Upper lobe of right lung (tissue), 1 donor: ENCODE data around the gene EFNB1. TPM values are rescaled to one million over a fixed set of nuclear protein-coding genes. Genes with fewer than 3 reads are reported as not detected.

Source experiments
- ATAC-seq: fragments of 200-7000 bp; cut with Tn5 transposase; one replicate; pipeline ENCODE4 v1.9.1; 2020; ENCODE audit warnings: mild to moderate bottlenecking, moderate library complexity
- DNase-seq: peaks from one replicate; pipeline ENCODE4 v3.0.0-alpha.2; 2020
- H3K27ac ChIP-seq: fragments of 200-600 bp; one replicate; pipeline ENCODE4 v1.8.0; 2022
- H3K27me3 ChIP-seq: fragments of 200-600 bp; one replicate; pipeline ENCODE4 v1.8.0; 2022; ENCODE audit warnings: mild to moderate bottlenecking
- H3K36me3 ChIP-seq: fragments of 200-600 bp; one replicate; pipeline ENCODE4 v1.8.0; 2022
- H3K4me1 ChIP-seq: fragments of 200-600 bp; one replicate; pipeline ENCODE4 v1.8.0; 2022
- H3K4me3 ChIP-seq: fragments of 200-600 bp; one replicate; pipeline ENCODE4 v1.8.0; 2022; ENCODE audit warnings: mild to moderate bottlenecking
- H3K9me3 ChIP-seq: fragments of 200-600 bp; one replicate; pipeline ENCODE4 v1.8.0; 2022
- intact Hi-C: fragments of 100-400 bp; cut with DNase I; formaldehyde crosslinking; loops from one replicate; pipeline ENCODE4 v1.11.0; 2022
- total RNA-seq: library from RNA; stranded (reverse); fragmentation: NEBNext Ultra II Directional; extraction: Animal tissue kit (Norgen Biotek cat#: 25700); gene quantifications from one replicate; pipeline ENCODE4 v1.2.1, GENCODE V29; 2021
- TF ChIP-seq, protein P1 (sequence below): fragments of 200-600 bp; IDR thresholded peaks from one replicate; pipeline ENCODE4 v1.8.0; 2022; ENCODE audit warnings: antibody characterized with exemption
- donor health status: DM: no; HTN: yes; CAD: no; lungs with severe emphysema.

The EFNB1 gene
- total RNA-seq, 1 donor from 2014 or later = 29.0 TPM

DNA sequence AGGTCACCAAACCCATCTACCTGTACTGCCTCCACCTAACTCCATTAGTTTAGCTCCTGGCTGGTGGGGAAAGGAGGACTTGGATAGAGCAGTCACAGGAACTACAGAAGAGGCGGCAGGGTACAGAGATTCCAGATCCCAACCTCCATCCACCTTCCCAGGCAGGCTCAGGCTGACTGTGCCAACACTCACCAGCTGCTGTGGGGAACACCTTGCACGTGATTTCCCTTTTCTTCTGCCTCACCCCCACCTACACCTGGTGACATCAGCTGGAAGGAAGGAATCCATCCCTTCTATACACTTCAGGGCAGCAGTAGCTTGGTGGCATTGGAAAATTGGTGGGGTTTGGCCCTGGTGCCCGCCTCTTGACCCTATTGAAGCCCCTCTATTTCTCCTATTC, 41.5 kb downstream of the EFNB1 start:
- intact Hi-C loops = no loop called here
- TF ChIP-seq, protein P1, sequence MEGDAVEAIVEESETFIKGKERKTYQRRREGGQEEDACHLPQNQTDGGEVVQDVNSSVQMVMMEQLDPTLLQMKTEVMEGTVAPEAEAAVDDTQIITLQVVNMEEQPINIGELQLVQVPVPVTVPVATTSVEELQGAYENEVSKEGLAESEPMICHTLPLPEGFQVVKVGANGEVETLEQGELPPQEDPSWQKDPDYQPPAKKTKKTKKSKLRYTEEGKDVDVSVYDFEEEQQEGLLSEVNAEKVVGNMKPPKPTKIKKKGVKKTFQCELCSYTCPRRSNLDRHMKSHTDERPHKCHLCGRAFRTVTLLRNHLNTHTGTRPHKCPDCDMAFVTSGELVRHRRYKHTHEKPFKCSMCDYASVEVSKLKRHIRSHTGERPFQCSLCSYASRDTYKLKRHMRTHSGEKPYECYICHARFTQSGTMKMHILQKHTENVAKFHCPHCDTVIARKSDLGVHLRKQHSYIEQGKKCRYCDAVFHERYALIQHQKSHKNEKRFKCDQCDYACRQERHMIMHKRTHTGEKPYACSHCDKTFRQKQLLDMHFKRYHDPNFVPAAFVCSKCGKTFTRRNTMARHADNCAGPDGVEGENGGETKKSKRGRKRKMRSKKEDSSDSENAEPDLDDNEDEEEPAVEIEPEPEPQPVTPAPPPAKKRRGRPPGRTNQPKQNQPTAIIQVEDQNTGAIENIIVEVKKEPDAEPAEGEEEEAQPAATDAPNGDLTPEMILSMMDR = no peak
- H3K36me3 ChIP-seq = no peaks in the 10 kb centered on the region
- DNase-seq = no peak
- no peak overlapping the region for H3K27ac ChIP-seq
- no peaks in the 10 kb centered on the region for H3K4me1 ChIP-seq
- no peaks in the 10 kb centered on the region for H3K9me3 ChIP-seq
- ATAC-seq = no peak
- no peak overlapping the region for H3K4me3 ChIP-seq
- no peaks in the 10 kb centered on the region for H3K27me3 ChIP-seq

DNA sequence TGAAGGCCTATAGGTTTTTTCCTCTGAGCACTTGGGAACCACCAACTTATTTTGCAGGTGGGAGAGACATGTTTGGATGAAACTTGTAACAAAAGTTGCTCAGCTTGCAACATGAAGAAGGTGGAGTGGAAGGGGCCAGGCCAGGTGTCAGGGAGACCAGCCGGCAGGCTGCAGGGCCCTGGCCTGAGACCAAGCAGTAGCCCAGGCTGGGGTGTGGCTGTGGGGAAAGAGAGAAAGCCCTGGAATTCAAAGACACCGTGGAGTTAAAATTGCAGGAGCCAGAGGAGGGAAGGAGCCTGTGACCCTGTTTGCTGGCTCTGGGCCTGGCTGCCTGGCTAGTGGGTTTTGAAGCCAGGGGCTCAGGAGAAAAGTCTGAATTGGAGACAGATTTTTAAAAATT, 43.4 kb downstream of the EFNB1 start:
- Histone ChIP-seq H3K27ac (no peak overlapping the region), H3K9me3 (no peaks in the 10 kb centered on the region), H3K27me3 (no peaks in the 10 kb centered on the region), H3K4me1 (no peaks in the 10 kb centered on the region), H3K4me3 (no peak overlapping the region), H3K36me3 (no peaks in the 10 kb centered on the region)
- ATAC-seq = no peak
- intact Hi-C loops = no loop called here
- DNase-seq = no peak
- TF ChIP-seq, protein P1 = no peak

- Histone ChIP-seq H3K4me1 (no peaks in the 10 kb centered on the region), H3K27ac (no peak overlapping the region), H3K4me3 (no peak overlapping the region), H3K27me3 (no peaks in the 10 kb centered on the region), H3K36me3 (no peaks in the 10 kb centered on the region), H3K9me3 (no peaks in the 10 kb centered on the region)
- DNase-seq = no peak
- intact Hi-C loops = no loop called here
- ATAC-seq = no peak
- TF ChIP-seq, protein P1 = no peak
Measured at GRCh38 chrX:68874076-68874475, 45.3 kb downstream of the EFNB1 start.

DNA sequence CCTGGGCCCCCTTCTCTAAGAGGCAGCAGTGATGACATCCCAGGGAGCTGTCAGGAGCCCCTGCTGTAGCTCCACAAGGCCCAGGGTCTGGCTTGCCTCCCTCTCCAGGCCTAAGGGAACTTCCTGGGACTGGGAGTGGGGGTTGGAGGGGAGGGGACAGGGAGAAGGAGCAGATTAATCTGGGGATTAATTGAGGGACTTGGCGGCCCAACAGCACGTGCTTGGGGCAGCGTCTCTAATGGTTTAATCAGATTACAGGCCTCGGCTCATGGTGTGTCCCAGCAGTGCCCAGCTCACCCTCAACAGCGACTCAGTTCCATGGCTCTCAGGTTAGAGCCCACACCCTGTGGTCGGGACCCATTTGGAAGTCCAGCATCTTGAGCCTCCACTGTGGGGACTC, 47.9 kb downstream of the EFNB1 start:
- H3K36me3 ChIP-seq = no peaks in the 10 kb centered on the region
- no peak overlapping the region for H3K27ac ChIP-seq
- intact Hi-C loops = no loop called here
- H3K9me3 ChIP-seq = no peaks in the 10 kb centered on the region
- no peaks in the 10 kb centered on the region for H3K27me3 ChIP-seq
- no peak for ATAC-seq
- H3K4me3 ChIP-seq = no peak overlapping the region
- DNase-seq = no peak
- H3K4me1 ChIP-seq = no peaks in the 10 kb centered on the region
- TF ChIP-seq, protein P1 = no peak

- TF ChIP-seq, protein P1 = no peak
- Histone ChIP-seq H3K27me3 (no peaks in the 10 kb centered on the region), H3K27ac (no peak overlapping the region), H3K9me3 (no peaks in the 10 kb centered on the region), H3K36me3 (no peaks in the 10 kb centered on the region), H3K4me3 (no peak overlapping the region), H3K4me1 (no peaks in the 10 kb centered on the region)
- ATAC-seq = no peak
- intact Hi-C loops = no loop called here
- no peak for DNase-seq
Measured at GRCh38 chrX:68877606-68878005, 48.8 kb downstream of the EFNB1 start.

GRCh38 chrX:68878977-68879645, 50.3 kb downstream of the EFNB1 start:
- no peaks in the 10 kb centered on the region for H3K9me3 ChIP-seq
- no peaks in the 10 kb centered on the region for H3K36me3 ChIP-seq
- no peaks in the 10 kb centered on the region for H3K4me1 ChIP-seq
- H3K27ac ChIP-seq = no peak overlapping the region
- ATAC-seq (no peak), DNase-seq (no peak)
- no peak overlapping the region for H3K4me3 ChIP-seq
- intact Hi-C loops = no loop called here
- H3K27me3 ChIP-seq = no peaks in the 10 kb centered on the region
- TF ChIP-seq, protein P1 = no peak
